HG03025 (cell line): ENCODE results near the gene FGF5.

ENCODE experiments used
- ATAC-seq: cut with Tn5 transposase; IDR thresholded peaks from one replicate; pipeline ENCODE4 v1.9.1; 2021; ENCODE audit warnings: mild to moderate bottlenecking, moderate library complexity; ENCODE audit not compliant: unreplicated experiment, low FRiP score

Gene FGF5

DNA sequence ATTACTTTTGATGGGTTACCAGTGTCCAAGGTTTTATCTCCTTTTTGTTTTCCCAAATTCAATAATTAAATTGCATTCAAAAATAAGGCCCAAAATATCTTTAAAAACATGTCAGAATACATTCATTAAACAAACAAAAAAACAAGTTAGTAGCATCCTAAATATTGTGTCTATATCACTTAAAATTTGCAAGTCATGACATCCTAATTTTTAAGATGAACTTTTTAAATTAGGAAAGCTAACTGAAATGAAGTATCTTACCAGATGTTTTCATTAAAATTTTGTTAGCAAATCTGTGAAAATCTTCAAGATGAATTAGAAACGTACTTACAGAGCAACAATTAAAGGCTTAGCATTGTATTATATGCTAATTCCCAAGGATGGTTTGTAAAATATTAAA, 68.1 kb downstream of the FGF5 start:
- no peak for ATAC-seq

DNA sequence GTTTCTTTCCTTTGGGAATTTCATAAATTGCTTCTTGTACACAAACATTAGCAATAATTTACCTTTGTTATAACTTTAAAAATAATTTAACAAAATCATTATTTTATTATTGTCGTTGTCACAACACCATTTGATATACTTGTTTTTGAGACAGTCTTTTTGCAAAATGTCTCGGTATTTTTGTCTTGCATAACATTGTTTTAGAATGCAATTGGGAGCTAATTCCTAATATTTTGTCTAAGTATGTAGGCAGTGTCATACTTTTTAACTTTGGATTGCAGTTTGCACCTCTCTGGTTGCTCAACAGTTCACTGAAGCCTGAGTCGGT, 68.7 kb downstream of the FGF5 start:
- ATAC-seq: no peak

DNA sequence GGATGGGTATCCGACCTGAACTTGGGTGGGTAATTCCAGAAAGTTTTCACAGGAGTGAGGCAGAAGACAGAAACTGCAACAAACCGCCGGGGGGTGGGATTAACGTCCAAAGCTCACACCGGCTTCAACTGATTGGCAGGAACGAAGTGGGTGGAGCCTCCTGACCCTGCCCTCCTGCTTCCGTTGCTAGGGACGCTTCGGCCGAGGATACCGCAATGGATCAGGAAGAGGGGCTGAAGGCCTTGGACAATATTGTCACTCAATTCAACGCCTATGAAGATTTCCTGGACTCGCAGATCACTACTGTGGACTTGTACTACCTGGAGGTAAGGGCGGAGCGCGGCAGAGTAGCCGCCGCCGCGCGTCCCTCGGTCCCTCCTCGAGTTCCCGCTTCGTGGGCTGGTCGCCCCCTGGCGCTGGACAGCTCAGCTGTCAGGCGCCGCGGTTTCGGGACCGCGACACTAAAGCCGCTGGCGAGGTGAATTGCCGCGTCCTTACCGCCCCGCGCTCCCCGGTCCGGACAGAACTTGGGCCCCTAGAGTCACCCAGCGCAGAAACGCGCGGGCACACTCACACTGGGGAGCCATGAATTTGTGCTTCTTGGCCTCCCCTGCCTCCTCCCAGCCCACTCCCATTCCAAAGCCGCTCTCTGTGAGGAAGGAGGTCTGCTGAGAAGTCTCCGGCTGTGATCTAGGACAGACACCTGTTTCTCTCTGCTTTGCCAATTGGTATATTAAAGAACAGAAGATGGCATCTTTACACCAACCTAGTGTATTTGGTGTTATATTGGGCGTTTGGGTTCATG, 69.3 kb downstream of the FGF5 start, which contains the start of gene CFAP299:
CFAP299 (plus strand) TSS at position 177 of the 805 bp plus-strand sequence.
- peak; percentile 99 for ATAC-seq

DNA sequence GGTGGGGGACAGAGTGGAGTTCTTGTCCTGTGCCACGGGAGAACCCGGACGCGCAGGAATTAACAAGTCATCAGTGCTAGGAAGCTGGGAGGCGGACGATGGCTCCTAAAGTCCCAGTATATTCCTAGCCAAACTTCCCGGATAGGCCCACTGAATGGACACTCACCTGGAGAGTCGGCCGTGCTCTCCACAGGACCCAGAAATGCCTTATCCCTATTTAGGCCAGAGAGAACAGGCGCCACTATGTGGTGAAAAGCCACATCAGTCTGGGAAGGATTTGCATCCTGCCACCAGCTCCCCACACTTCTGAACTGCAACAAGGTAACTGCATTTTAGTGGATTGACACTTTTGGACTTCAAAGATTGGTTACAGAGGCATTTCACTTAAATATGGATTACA, 70.1 kb downstream of the FGF5 start:
- no peak for ATAC-seq

DNA sequence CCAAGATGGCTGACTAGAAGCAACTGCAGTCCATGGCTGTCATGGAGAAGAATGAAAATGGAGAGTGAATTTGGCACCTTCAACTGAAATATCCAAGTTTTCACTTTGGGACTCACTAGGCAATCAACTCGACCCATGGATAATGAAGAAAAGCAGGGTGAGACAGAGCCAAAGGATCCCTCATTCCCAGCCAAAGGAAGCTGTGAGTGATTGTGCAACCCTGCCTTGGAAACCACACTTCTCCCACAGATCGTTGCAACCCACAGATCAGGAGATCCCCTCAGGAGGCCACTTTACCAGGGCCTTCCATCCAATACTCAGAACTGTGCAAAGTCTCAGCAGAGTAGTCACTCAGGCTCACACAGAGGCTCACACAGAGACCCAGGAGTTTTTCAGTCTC, 73.6 kb downstream of the FGF5 start:
- no peak for ATAC-seq
